ENCODE data around the gene GREB1L.
"Not testable (repeated sequence)": the region's sequence is repeated elsewhere in the genome, so short reads cannot be mapped to it uniquely, and the experiment has no call there.

GREB1L gene

DNA sequence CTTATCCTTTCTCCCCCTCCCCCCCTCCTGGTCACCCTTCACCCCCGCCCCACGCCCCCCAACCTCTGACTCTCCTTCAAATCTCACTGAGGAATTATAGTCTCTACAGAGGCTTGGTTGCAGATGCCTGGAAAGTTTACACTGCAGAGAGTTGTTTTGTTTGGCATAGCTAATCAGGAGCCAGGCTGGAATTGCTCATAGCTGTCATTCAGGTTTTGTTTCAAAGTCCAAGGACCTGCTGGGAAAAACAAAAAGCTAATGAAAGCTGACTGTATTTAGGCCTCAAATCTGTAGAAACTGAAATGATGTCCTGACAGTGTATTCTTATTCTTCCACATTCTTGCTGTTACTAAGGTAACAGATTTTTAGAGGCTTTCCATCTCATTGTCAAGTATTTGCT, 22.6 kb downstream of the GREB1L start:
- Histone ChIP-seq H3K36me3 (ENCODE audit: control insufficient read depth, insufficient read depth, low read length) (no peaks in the 10 kb centered on the region), H3K9me3 (ENCODE audit: control insufficient read depth, insufficient read depth, low read length) (no peaks in the 10 kb centered on the region), H3K4me3 (ENCODE audit: low read depth, low read length) (0 out of 2 replicates have a peak overlapping the region, but pooled peaks have one; percentile 17), H3K4me1 (ENCODE audit: control insufficient read depth, insufficient read depth, low read length) (peaks cover 61% of the 10 kb centered on the region), H3K27ac (ENCODE audit: low read depth, low read length) (peak overlapping the region; percentile 80), H3K9ac (ENCODE audit: low read depth, low read length) (no peak overlapping the region), H3K27me3 (ENCODE audit: control insufficient read depth, insufficient read depth, low read length) (peaks cover 4% of the 10 kb centered on the region; the same call in 1 of the 2 replicates)

- no peaks in the 10 kb centered on the region for H3K36me3 ChIP-seq (ENCODE audit: control insufficient read depth, insufficient read depth, low read length)
- no peak overlapping the region for H3K4me3 ChIP-seq (ENCODE audit: low read depth, low read length)
- peaks cover 48% of the 10 kb centered on the region for H3K4me1 ChIP-seq (ENCODE audit: control insufficient read depth, insufficient read depth, low read length)
- peak overlapping the region; percentile 5 for H3K27ac ChIP-seq (ENCODE audit: low read depth, low read length)
- H3K9me3 ChIP-seq (ENCODE audit: control insufficient read depth, insufficient read depth, low read length), result no peaks in the 10 kb centered on the region
- H3K9ac ChIP-seq (ENCODE audit: low read depth, low read length), result no peak overlapping the region
- H3K27me3 ChIP-seq (ENCODE audit: control insufficient read depth, insufficient read depth, low read length), result no peaks in the 10 kb centered on the region
Observed at GRCh38 chr18:21265971-21266673, 24.1 kb downstream of the GREB1L start.

DNA sequence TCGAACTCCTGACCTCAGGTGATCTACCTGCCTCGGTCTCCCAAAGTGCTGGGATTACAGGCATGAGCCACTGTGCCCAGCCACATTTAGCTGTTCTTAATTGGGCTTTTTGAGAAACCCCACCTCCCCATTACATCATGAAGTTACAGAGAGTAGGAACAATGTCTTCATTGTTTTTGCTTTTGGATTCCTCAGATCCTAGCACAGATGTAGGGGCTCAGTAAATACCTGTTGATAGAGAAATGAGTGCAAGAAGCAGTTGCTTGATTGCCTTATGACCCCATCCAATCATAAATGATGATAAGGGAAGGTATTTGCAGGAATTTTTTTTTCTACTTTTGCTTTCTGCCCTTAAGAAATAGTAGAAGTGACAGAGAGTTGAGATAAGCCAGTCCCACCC, 25.4 kb downstream of the GREB1L start:
- H3K36me3 ChIP-seq (ENCODE audit: control insufficient read depth, insufficient read depth, low read length), result no peaks in the 10 kb centered on the region
- no peak overlapping the region for H3K27ac ChIP-seq (ENCODE audit: low read depth, low read length)
- no peak overlapping the region for H3K4me3 ChIP-seq (ENCODE audit: low read depth, low read length)
- H3K9me3 ChIP-seq (ENCODE audit: control insufficient read depth, insufficient read depth, low read length), result no peaks in the 10 kb centered on the region
- no peaks in the 10 kb centered on the region for H3K27me3 ChIP-seq (ENCODE audit: control insufficient read depth, insufficient read depth, low read length)
- H3K9ac ChIP-seq (ENCODE audit: low read depth, low read length), result no peak overlapping the region
- peaks cover 35% of the 10 kb centered on the region for H3K4me1 ChIP-seq (ENCODE audit: control insufficient read depth, insufficient read depth, low read length)

DNA sequence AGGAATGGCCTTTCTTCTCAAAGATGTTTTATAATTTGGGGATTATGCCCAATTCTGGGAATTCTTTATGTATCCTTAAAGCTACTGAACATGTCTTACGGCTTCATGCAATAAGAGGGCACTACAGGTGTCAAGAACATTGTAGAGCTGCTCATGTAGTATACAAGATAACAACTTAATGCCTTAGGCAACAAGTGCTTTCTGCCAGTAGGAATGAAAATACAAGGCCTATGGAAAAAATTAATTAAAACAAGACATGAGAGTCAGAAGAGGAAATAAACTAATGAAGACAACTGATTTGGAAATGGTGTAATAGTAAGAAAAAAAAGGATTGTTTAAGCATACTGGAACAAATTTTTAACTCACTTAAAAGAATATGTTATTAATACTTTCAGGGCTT, 27.3 kb downstream of the GREB1L start:
- Histone ChIP-seq H3K9ac (ENCODE audit: low read depth, low read length) (no peak overlapping the region), H3K9me3 (ENCODE audit: control insufficient read depth, insufficient read depth, low read length) (no peaks in the 10 kb centered on the region), H3K27ac (ENCODE audit: low read depth, low read length) (no peak overlapping the region), H3K4me1 (ENCODE audit: control insufficient read depth, insufficient read depth, low read length) (peaks cover 16% of the 10 kb centered on the region), H3K36me3 (ENCODE audit: control insufficient read depth, insufficient read depth, low read length) (no peaks in the 10 kb centered on the region), H3K4me3 (ENCODE audit: low read depth, low read length) (no peak overlapping the region), H3K27me3 (ENCODE audit: control insufficient read depth, insufficient read depth, low read length) (no peaks in the 10 kb centered on the region)

DNA sequence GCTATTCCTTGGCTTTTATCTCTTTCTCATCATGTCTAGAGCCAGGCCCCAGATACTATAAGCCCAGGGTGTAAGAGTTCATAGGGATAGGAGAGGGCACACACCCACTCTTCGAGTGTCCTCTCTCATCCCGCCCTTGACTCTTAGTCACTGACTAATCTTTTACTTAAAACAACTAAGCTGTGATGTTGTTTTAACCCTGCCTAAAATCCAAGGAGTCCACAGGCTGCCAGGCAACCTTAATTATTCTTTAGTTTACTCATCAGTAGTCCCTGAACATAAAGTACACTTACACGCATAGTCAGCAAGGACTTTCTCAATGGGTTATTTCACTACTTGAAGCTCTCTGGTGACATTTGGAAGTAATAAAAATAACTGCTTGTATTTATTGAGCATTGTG, 28.4 kb downstream of the GREB1L start:
- no peaks in the 10 kb centered on the region for H3K27me3 ChIP-seq (ENCODE audit: control insufficient read depth, insufficient read depth, low read length)
- H3K36me3 ChIP-seq (ENCODE audit: control insufficient read depth, insufficient read depth, low read length), result no peaks in the 10 kb centered on the region
- peaks cover 7% of the 10 kb centered on the region for H3K4me1 ChIP-seq (ENCODE audit: control insufficient read depth, insufficient read depth, low read length)
- no peaks in the 10 kb centered on the region for H3K9me3 ChIP-seq (ENCODE audit: control insufficient read depth, insufficient read depth, low read length)
- no peak overlapping the region for H3K27ac ChIP-seq (ENCODE audit: low read depth, low read length)
- no peak overlapping the region for H3K4me3 ChIP-seq (ENCODE audit: low read depth, low read length)
- no peak overlapping the region for H3K9ac ChIP-seq (ENCODE audit: low read depth, low read length)

DNA sequence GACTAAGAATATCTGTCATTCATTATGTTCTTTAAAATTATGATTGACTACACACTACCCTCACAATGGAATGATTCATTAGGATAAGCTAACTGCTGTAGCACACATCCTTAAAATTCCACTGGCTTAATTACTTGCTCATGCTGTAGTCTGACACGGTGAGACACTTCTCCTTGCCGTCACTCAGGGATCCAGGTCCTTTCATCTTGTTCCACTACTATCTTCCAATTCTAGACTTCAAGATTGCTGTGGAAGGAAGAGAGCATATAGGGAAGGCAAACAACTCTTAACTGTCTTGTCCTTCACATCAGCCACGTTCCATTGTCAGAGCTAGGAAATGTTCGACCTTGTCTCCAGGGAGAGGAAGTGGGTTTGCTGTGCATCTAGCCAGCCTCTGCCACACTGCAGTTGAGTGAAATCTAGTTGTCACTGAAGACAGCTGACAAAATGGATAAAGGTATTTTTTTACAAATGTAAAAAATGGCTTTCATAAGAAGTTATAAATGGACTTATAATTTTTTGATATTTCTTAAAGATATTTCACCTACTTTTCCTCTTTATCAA, 30.1 kb downstream of the GREB1L start:
- H3K27me3 ChIP-seq (ENCODE audit: control insufficient read depth, insufficient read depth, low read length), result no peaks in the 10 kb centered on the region
- H3K4me3 ChIP-seq (ENCODE audit: low read depth, low read length), result no peak overlapping the region
- no peak overlapping the region for H3K27ac ChIP-seq (ENCODE audit: low read depth, low read length)
- no peaks in the 10 kb centered on the region for H3K9me3 ChIP-seq (ENCODE audit: control insufficient read depth, insufficient read depth, low read length)
- H3K4me1 ChIP-seq (ENCODE audit: control insufficient read depth, insufficient read depth, low read length), result no peaks in the 10 kb centered on the region
- no peaks in the 10 kb centered on the region for H3K36me3 ChIP-seq (ENCODE audit: control insufficient read depth, insufficient read depth, low read length)
- H3K9ac ChIP-seq (ENCODE audit: low read depth, low read length), result no peak overlapping the region

DNA sequence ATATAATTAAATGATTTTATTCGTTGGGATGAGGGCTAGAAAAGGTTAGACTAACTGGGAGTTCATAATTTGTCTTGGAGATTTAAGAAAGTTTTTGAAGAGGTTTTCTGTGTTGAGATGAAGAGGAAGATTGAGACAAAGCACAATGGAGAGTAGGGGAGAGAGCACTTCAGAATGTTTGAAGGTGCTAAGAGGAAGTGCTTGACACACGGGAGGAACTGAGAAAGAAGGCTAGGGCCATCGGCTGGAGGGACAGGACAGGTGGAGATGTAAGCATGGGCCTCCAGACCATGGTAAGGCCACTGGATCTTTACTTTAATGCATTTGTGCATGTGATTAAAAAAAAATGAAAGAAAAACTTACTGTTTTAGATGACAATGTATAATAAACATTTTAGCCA, 31.5 kb downstream of the GREB1L start:
- H3K36me3 ChIP-seq (ENCODE audit: control insufficient read depth, insufficient read depth, low read length), result no peaks in the 10 kb centered on the region
- no peaks in the 10 kb centered on the region for H3K4me1 ChIP-seq (ENCODE audit: control insufficient read depth, insufficient read depth, low read length)
- no peaks in the 10 kb centered on the region for H3K9me3 ChIP-seq (ENCODE audit: control insufficient read depth, insufficient read depth, low read length)
- no peak overlapping the region for H3K4me3 ChIP-seq (ENCODE audit: low read depth, low read length)
- H3K27ac ChIP-seq (ENCODE audit: low read depth, low read length), result no peak overlapping the region
- H3K9ac ChIP-seq (ENCODE audit: low read depth, low read length), result no peak overlapping the region
- no peaks in the 10 kb centered on the region for H3K27me3 ChIP-seq (ENCODE audit: control insufficient read depth, insufficient read depth, low read length)

DNA sequence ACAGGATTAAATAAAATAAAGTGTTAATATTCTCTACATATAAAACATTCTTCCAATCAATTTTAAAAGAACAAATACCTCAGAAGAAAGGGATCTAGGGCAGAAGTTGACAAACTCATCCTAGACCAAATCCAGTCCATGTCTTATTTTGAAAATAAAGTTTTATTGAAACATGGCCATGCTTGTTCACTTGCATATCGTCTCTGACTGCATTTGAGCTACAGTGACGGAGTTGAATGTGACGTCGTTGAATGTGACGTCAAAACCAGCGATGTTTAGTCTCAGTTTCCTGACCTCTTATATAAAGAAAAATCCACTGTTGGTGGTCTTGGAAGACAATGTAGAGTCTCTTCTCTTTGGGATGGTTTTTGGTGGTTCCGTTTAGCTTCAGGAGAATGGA, 33.6 kb downstream of the GREB1L start:
- H3K4me1 ChIP-seq (ENCODE audit: control insufficient read depth, insufficient read depth, low read length), result no peaks in the 10 kb centered on the region
- H3K27ac ChIP-seq (ENCODE audit: low read depth, low read length), result no peak overlapping the region
- no peaks in the 10 kb centered on the region for H3K9me3 ChIP-seq (ENCODE audit: control insufficient read depth, insufficient read depth, low read length)
- H3K9ac ChIP-seq (ENCODE audit: low read depth, low read length), result no peak overlapping the region
- no peak overlapping the region for H3K4me3 ChIP-seq (ENCODE audit: low read depth, low read length)
- no peaks in the 10 kb centered on the region for H3K36me3 ChIP-seq (ENCODE audit: control insufficient read depth, insufficient read depth, low read length)
- H3K27me3 ChIP-seq (ENCODE audit: control insufficient read depth, insufficient read depth, low read length), result no peaks in the 10 kb centered on the region

- no peak overlapping the region for H3K4me3 ChIP-seq (ENCODE audit: low read depth, low read length)
- no peaks in the 10 kb centered on the region for H3K27me3 ChIP-seq (ENCODE audit: control insufficient read depth, insufficient read depth, low read length)
- H3K9me3 ChIP-seq (ENCODE audit: control insufficient read depth, insufficient read depth, low read length), result no peaks in the 10 kb centered on the region
- no peaks in the 10 kb centered on the region for H3K4me1 ChIP-seq (ENCODE audit: control insufficient read depth, insufficient read depth, low read length)
- no peak overlapping the region for H3K27ac ChIP-seq (ENCODE audit: low read depth, low read length)
- H3K36me3 ChIP-seq (ENCODE audit: control insufficient read depth, insufficient read depth, low read length), result no peaks in the 10 kb centered on the region
- no peak overlapping the region for H3K9ac ChIP-seq (ENCODE audit: low read depth, low read length)
Observed at GRCh38 chr18:21277578-21277977, 35.5 kb downstream of the GREB1L start.

- not testable (repeated sequence) for H3K9ac ChIP-seq (ENCODE audit: low read depth, low read length); H3K9me3 ChIP-seq (ENCODE audit: control insufficient read depth, insufficient read depth, low read length); H3K36me3 ChIP-seq (ENCODE audit: control insufficient read depth, insufficient read depth, low read length); H3K4me3 ChIP-seq (ENCODE audit: low read depth, low read length); H3K4me1 ChIP-seq (ENCODE audit: control insufficient read depth, insufficient read depth, low read length); H3K27ac ChIP-seq (ENCODE audit: low read depth, low read length); H3K27me3 ChIP-seq (ENCODE audit: control insufficient read depth, insufficient read depth, low read length)
Observed at GRCh38 chr18:21278218-21278617, 36.2 kb downstream of the GREB1L start.

- Histone ChIP-seq H3K4me1 (ENCODE audit: control insufficient read depth, insufficient read depth, low read length) (no peaks in the 10 kb centered on the region), H3K9ac (ENCODE audit: low read depth, low read length) (no peak overlapping the region), H3K36me3 (ENCODE audit: control insufficient read depth, insufficient read depth, low read length) (no peaks in the 10 kb centered on the region), H3K9me3 (ENCODE audit: control insufficient read depth, insufficient read depth, low read length) (no peaks in the 10 kb centered on the region), H3K27me3 (ENCODE audit: control insufficient read depth, insufficient read depth, low read length) (no peaks in the 10 kb centered on the region), H3K4me3 (ENCODE audit: low read depth, low read length) (no peak overlapping the region), H3K27ac (ENCODE audit: low read depth, low read length) (no peak overlapping the region)
Observed at GRCh38 chr18:21281603-21282002, 39.6 kb downstream of the GREB1L start.
